HL-60 (cell line): ENCODE results near the gene BRICD5.

Experiments
- DNase-seq, 2 experiments: peaks; one replicate each; pipeline ENCODE4 v3.0.0-alpha.2; 2010 to 2020; ENCODE audit warnings: low read depth in 1 of 2, low spot score in 1 of 2
- H3K27ac ChIP-seq: fragments of 250-450 bp; sonication (Bioruptor Pico); replicated peaks from 2 replicates; pipeline ENCODE4 v1.5.1; 2020; ENCODE audit warnings: mild to moderate bottlenecking, moderate library complexity
- H3K27me3 ChIP-seq: fragments of 250-450 bp; sonication (Bioruptor Pico); 2 replicates; pipeline ENCODE4 v1.5.1; 2021; ENCODE audit warnings: mild to moderate bottlenecking, moderate library complexity; ENCODE audit not compliant: insufficient read depth, poor library complexity, severe bottlenecking
- H3K4me3 ChIP-seq: replicated peaks from 2 replicates; pipeline ENCODE4 v1.5.1; 2011; ENCODE audit warnings: mild to moderate bottlenecking, control low read depth, low read length; ENCODE audit not compliant: insufficient read depth
- CTCF ChIP-seq: IDR thresholded peaks from one replicate; pipeline ENCODE4 v1.5.1; 2011; ENCODE audit warnings: low read length, control low read depth, inconsistent platforms; ENCODE audit not compliant: insufficient read depth
- GABPA ChIP-seq: IDR thresholded peaks from 2 replicates; pipeline ENCODE4 v1.6.1; 2012; ENCODE audit warnings: low read depth
- POLR2AphosphoS5 ChIP-seq: IDR thresholded peaks from 2 replicates; pipeline ENCODE4 v1.6.1; 2012; ENCODE audit warnings: low read depth
- SPI1 ChIP-seq: IDR thresholded peaks from 2 replicates; pipeline ENCODE4 v1.6.1; 2012; ENCODE audit warnings: low read depth, mild to moderate bottlenecking, borderline replicate concordance
- TF ChIP-seq, protein P1 (sequence below): IDR thresholded peaks from 2 replicates; pipeline ENCODE4 v1.6.1; 2012; ENCODE audit warnings: low read depth; ENCODE audit not compliant: insufficient replicate concordance

The BRICD5 gene

GRCh38 chr16:2208308-2208707 is 2.4 kb downstream of the BRICD5 start:
- Histone ChIP-seq H3K27me3 (no peaks in the 10 kb centered on the region), H3K4me3 (no peak overlapping the region), H3K27ac (no peak overlapping the region)
- DNase-seq: no peak
- TF ChIP-seq, protein P1, sequence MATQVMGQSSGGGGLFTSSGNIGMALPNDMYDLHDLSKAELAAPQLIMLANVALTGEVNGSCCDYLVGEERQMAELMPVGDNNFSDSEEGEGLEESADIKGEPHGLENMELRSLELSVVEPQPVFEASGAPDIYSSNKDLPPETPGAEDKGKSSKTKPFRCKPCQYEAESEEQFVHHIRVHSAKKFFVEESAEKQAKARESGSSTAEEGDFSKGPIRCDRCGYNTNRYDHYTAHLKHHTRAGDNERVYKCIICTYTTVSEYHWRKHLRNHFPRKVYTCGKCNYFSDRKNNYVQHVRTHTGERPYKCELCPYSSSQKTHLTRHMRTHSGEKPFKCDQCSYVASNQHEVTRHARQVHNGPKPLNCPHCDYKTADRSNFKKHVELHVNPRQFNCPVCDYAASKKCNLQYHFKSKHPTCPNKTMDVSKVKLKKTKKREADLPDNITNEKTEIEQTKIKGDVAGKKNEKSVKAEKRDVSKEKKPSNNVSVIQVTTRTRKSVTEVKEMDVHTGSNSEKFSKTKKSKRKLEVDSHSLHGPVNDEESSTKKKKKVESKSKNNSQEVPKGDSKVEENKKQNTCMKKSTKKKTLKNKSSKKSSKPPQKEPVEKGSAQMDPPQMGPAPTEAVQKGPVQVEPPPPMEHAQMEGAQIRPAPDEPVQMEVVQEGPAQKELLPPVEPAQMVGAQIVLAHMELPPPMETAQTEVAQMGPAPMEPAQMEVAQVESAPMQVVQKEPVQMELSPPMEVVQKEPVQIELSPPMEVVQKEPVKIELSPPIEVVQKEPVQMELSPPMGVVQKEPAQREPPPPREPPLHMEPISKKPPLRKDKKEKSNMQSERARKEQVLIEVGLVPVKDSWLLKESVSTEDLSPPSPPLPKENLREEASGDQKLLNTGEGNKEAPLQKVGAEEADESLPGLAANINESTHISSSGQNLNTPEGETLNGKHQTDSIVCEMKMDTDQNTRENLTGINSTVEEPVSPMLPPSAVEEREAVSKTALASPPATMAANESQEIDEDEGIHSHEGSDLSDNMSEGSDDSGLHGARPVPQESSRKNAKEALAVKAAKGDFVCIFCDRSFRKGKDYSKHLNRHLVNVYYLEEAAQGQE: no peak
- no peak for TF ChIP-seq GABPA
- no peak for TF ChIP-seq POLR2AphosphoS5
- no peak for TF ChIP-seq CTCF
- TF ChIP-seq SPI1: no peak

DNA sequence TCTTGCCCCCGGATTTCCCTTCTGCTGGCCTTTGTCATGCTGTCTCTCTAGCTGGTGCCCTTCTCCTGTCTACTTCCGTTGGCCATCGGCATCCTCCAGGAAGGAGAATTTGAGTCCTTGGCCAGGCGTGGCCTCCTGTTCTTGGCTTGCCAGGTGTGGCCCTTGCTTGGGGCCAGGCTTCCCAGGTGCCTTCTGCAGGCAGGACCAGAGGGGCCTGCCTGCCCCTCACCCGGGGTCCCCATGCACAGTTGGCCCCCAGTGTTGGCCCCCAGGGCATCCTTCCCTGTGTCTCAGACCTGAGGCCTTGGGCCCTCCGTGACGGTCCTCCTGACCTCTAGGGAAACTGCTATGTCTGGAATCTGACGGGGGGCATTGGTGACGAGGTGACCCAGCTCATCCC is 2.8 kb downstream of the BRICD5 start:
- Histone ChIP-seq H3K27me3 (no peaks in the 10 kb centered on the region), H3K27ac (no peak overlapping the region), H3K4me3 (no peak overlapping the region)
- no peak for TF ChIP-seq CTCF
- TF ChIP-seq, protein P1: no peak
- TF ChIP-seq POLR2AphosphoS5: no peak
- no peak for TF ChIP-seq GABPA
- no peak for TF ChIP-seq SPI1
- no peak for DNase-seq

GRCh38 chr16:2206780-2207433 is 3.8 kb downstream of the BRICD5 start:
- Histone ChIP-seq H3K27ac (peak overlapping the region; percentile 97), H3K27me3 (no peaks in the 10 kb centered on the region), H3K4me3 (peak overlapping the region; percentile 80)
- TF ChIP-seq POLR2AphosphoS5 (0 out of 2 replicates have a peak, but pooled peaks have one; percentile 16), SPI1 (no peak)
- DNase-seq: peak; percentile 77 to 80

DNA sequence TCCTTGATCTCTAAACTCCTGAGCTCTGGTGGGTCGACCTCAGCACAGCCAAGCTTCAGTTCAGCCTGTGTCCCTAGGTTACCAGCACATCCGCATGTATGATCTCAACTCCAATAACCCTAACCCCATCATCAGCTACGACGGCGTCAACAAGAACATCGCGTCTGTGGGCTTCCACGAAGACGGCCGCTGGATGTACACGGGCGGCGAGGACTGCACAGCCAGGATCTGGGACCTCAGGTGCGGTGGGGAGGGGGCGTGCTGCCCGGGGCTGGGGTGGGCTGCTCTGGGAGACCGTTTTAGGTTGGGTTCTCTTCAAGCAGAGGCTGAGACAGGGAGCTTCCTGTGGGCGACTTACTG is 4.3 kb downstream of the BRICD5 start:
- Histone ChIP-seq H3K27me3 (no peaks in the 10 kb centered on the region), H3K27ac (peak overlapping the region; percentile 97), H3K4me3 (peak overlapping the region; percentile 80)
- peak in 1 of 2 experiments; percentile 14 for DNase-seq
- TF ChIP-seq GABPA: no peak
- TF ChIP-seq CTCF: no peak
- no peak for TF ChIP-seq POLR2AphosphoS5
- no peak for TF ChIP-seq SPI1
- TF ChIP-seq, protein P1: no peak
